H1 (cell line): ENCODE measurements around the gene ATXN3. TPM values are rescaled to one million over a fixed set of nuclear protein-coding genes. Genes with fewer than 3 reads are reported as not detected.

ENCODE experiments used
- CTCF ChIA-PET: fragments of 300-600 bp; sonication (Branson Sonifier 250); formaldehyde crosslinking; loops from one replicate; lab custom pipeline; 2021; ENCODE audit not compliant: partially characterized antibody; lab: Charles Lee
- POLR2A ChIA-PET: fragments of 300-600 bp; sonication (Branson Sonifier 250); formaldehyde crosslinking; loops from one replicate; lab custom pipeline; 2021; ENCODE audit warnings: inconsistent platforms; ENCODE audit not compliant: partially characterized antibody; lab: Charles Lee
- DNase-seq, 2 experiments: peaks; one replicate each; pipeline versions ENCODE4 v3.0.0 to v3.0.0-alpha.2; 2010 to 2022; ENCODE audit warnings: low spot score in 2 of 2, low read depth in 1 of 2, mixed read lengths in 1 of 2
- FAIRE-seq: peaks from 2 replicates; lab custom pipeline; 2011; peaks lifted over from hg19 to GRCh38; lab: Jason Lieb, UNC
- H2AFZ ChIP-seq: 2 replicates; pipeline ENCODE4 v1.8.1; 2012; ENCODE audit warnings: low read length, inconsistent platforms
- H2AK5ac ChIP-seq: 2 replicates; pipeline ENCODE4 v1.6.1; 2013; ENCODE audit warnings: low read depth, low read length
- H2BK120ac ChIP-seq: replicated peaks from 2 replicates; pipeline ENCODE3; 2013; ENCODE audit warnings: low read depth, low read length, inconsistent platforms
- H2BK12ac ChIP-seq: 2 replicates; pipeline ENCODE4 v1.6.1; 2013; ENCODE audit warnings: low read depth, low read length
- H2BK15ac ChIP-seq: 2 replicates; pipeline ENCODE4 v1.6.1; 2013; ENCODE audit warnings: low read length
- H2BK20ac ChIP-seq: 2 replicates; pipeline ENCODE4 v1.6.1; 2013; ENCODE audit warnings: low read length
- H2BK5ac ChIP-seq: 2 replicates; pipeline ENCODE4 v1.6.1; 2013; ENCODE audit warnings: low read depth, low read length
- H3K14ac ChIP-seq: 2 replicates; pipeline ENCODE4 v1.6.1; 2013; ENCODE audit warnings: inconsistent platforms; ENCODE audit not compliant: insufficient read length
- H3K18ac ChIP-seq: 2 replicates; pipeline ENCODE4 v1.6.1; 2013; ENCODE audit warnings: low read length; ENCODE audit errors: extremely low read depth
- H3K23ac ChIP-seq: 2 replicates; pipeline ENCODE4 v1.6.1; 2013; ENCODE audit warnings: inconsistent platforms; ENCODE audit not compliant: insufficient read length
- H3K23me2 ChIP-seq: 2 replicates; pipeline ENCODE4 v1.6.1; 2013; ENCODE audit warnings: low read depth, low read length
- H3K27ac ChIP-seq: 2 replicates; pipeline ENCODE4 v1.6.1; 2011; ENCODE audit warnings: low read depth, low read length, inconsistent platforms
- H3K27me3 ChIP-seq, 4 experiments: replicated peaks in 1 of 4; 1 replicate in 1 of 4; 2 replicates in 3 of 4; pipeline versions ENCODE4 v1.6.1 to v1.8.1; 2011 to 2013; ENCODE audit warnings: low read length in 3 of 4, mild to moderate bottlenecking in 3 of 4, inconsistent platforms in 2 of 4, mixed read lengths in 2 of 4, moderate library complexity in 1 of 4; ENCODE audit not compliant: control insufficient read depth in 3 of 4, insufficient read depth in 3 of 4; ENCODE audit errors: extremely low read depth in 1 of 4
- H3K36me3 ChIP-seq, 4 experiments: 2 replicates each; pipeline versions ENCODE4 v1.6.1 to v1.8.1; 2011 to 2013; ENCODE audit warnings: mild to moderate bottlenecking in 4 of 4, low read length in 3 of 4, moderate library complexity in 2 of 4, control low read depth in 1 of 4, inconsistent platforms in 1 of 4; ENCODE audit not compliant: insufficient read depth in 4 of 4, control insufficient read depth in 2 of 4
- H3K4ac ChIP-seq: replicated peaks from 2 replicates; pipeline ENCODE3; 2013; ENCODE audit warnings: low read length, low read depth, mixed read lengths, inconsistent platforms; ENCODE audit not compliant: insufficient read length
- H3K4me1 ChIP-seq, 4 experiments: replicated peaks in 1 of 4; 1 replicate in 1 of 4; 2 replicates in 3 of 4; pipeline versions ENCODE4 v1.6.1 to v1.8.1; 2011 to 2013; ENCODE audit warnings: low read length in 3 of 4, inconsistent platforms in 2 of 4, mixed read lengths in 1 of 4; ENCODE audit not compliant: insufficient read depth in 4 of 4, control insufficient read depth in 3 of 4
- H3K4me2 ChIP-seq, 2 experiments: 2 replicates each; pipeline versions ENCODE4 v1.6.1 to v1.8.1; 2011 to 2013; ENCODE audit warnings: low read depth in 2 of 2, low read length in 2 of 2, control low read depth in 1 of 2, inconsistent platforms in 1 of 2, mild to moderate bottlenecking in 1 of 2; ENCODE audit not compliant: insufficient read depth in 1 of 2
- H3K4me3 ChIP-seq, 4 experiments: fragments of 200-600, 300-600 bp in 1 of 4; sonication (generic), shearing (Covaris generic), sonication (Bioruptor Twin) in 1 of 4; 2 replicates each; pipeline versions ENCODE4 v1.5.1 to v1.8.1; 2011 to 2016; ENCODE audit warnings: low read length in 4 of 4, low read depth in 3 of 4, control low read depth in 2 of 4, inconsistent platforms in 2 of 4, mild to moderate bottlenecking in 2 of 4, mixed read lengths in 1 of 4, moderate library complexity in 1 of 4; ENCODE audit not compliant: insufficient read depth in 2 of 4; ENCODE audit errors: extremely low read depth in 1 of 4
- H3K56ac ChIP-seq: replicated peaks from 2 replicates; pipeline ENCODE3; 2013; ENCODE audit warnings: low read depth, mild to moderate bottlenecking, mixed read lengths, low read length, inconsistent platforms; ENCODE audit not compliant: insufficient read length
- H3K79me1 ChIP-seq: 2 replicates; pipeline ENCODE4 v1.6.1; 2013; ENCODE audit warnings: low read depth, low read length, control low read depth
- H3K79me2 ChIP-seq, 2 experiments: 2 replicates each; pipeline versions ENCODE4 v1.6.1 to v1.8.1; 2012 to 2013; ENCODE audit warnings: low read length in 2 of 2, mild to moderate bottlenecking in 2 of 2, inconsistent platforms in 1 of 2; ENCODE audit not compliant: insufficient read depth in 2 of 2, control insufficient read depth in 1 of 2
- H3K9ac ChIP-seq, 4 experiments: replicated peaks in 1 of 4; 1 replicate in 1 of 4; 2 replicates in 3 of 4; pipeline versions ENCODE4 v1.6.1 to v1.8.1; 2011 to 2013; ENCODE audit warnings: low read depth in 3 of 4, low read length in 3 of 4, control low read depth in 2 of 4, mild to moderate bottlenecking in 2 of 4, moderate library complexity in 2 of 4, inconsistent platforms in 1 of 4; ENCODE audit errors: extremely low read depth in 1 of 4
- H3K9me3 ChIP-seq, 2 experiments: 2 replicates each; pipeline versions ENCODE4 v1.6.1 to v1.8.1; 2012 to 2013; ENCODE audit warnings: mild to moderate bottlenecking in 2 of 2, moderate library complexity in 2 of 2, control low read depth in 1 of 2, inconsistent platforms in 1 of 2, low read depth in 1 of 2, low read length in 1 of 2, mixed read lengths in 1 of 2; ENCODE audit not compliant: insufficient read depth in 2 of 2
- H4K20me1 ChIP-seq, 2 experiments: replicated peaks in 1 of 2; 2 replicates each; pipeline versions ENCODE3 to v1.8.1; 2011 to 2013; ENCODE audit warnings: inconsistent platforms in 2 of 2, low read length in 2 of 2, mild to moderate bottlenecking in 1 of 2; ENCODE audit not compliant: insufficient read depth in 2 of 2, control insufficient read depth in 1 of 2
- H4K5ac ChIP-seq: 2 replicates; pipeline ENCODE4 v1.6.1; 2013; ENCODE audit warnings: low read length, low read depth, mixed read lengths, inconsistent platforms; ENCODE audit not compliant: insufficient read length
- H4K8ac ChIP-seq: 2 replicates; pipeline ENCODE4 v1.8.0; 2013; ENCODE audit warnings: mild to moderate bottlenecking, moderate library complexity, low read length, inconsistent platforms; ENCODE audit not compliant: insufficient read depth; ENCODE audit errors: extremely low read depth
- H4K91ac ChIP-seq: replicated peaks from 2 replicates; pipeline ENCODE3; 2013; ENCODE audit warnings: low read length, mixed read lengths, inconsistent platforms; ENCODE audit not compliant: insufficient read length
- ASH2L ChIP-seq: fragments of 200-600, 300-600 bp; sonication (generic); IDR thresholded peaks from one replicate; pipeline ENCODE4 v1.7.1; 2017; ENCODE audit warnings: low read length
- CBX8 ChIP-seq: fragments of 300-800, 300-1000 bp; sonication (generic); IDR thresholded peaks from 2 replicates; pipeline ENCODE4 v1.7.1; 2016; ENCODE audit warnings: low read depth, low read length, borderline replicate concordance
- JUND ChIP-seq: IDR thresholded peaks from 2 replicates; pipeline ENCODE4 v1.6.1; 2011; ENCODE audit warnings: mild to moderate bottlenecking, improper control_type of control experiment, low read length
- KDM4A ChIP-seq: IDR thresholded peaks from one replicate; pipeline ENCODE4 v1.7.1; 2012; ENCODE audit warnings: low read depth, mild to moderate bottlenecking, moderate library complexity, low read length, inconsistent platforms; ENCODE audit not compliant: severe bottlenecking
- NANOG ChIP-seq: IDR thresholded peaks from 2 replicates; pipeline ENCODE4 v1.6.1; 2011; ENCODE audit warnings: low read length, low read depth, mild to moderate bottlenecking, inconsistent platforms; ENCODE audit not compliant: insufficient read depth, poor library complexity, severe bottlenecking
- POLR2A ChIP-seq, 2 experiments: IDR thresholded peaks; 1 replicate in 1 of 2; 2 replicates in 1 of 2; pipeline ENCODE4 v1.6.1; 2011; ENCODE audit warnings: low read depth in 2 of 2, low read length in 2 of 2, mild to moderate bottlenecking in 2 of 2; ENCODE audit errors: control extremely low read depth in 1 of 2
- RAD21 ChIP-seq, 2 experiments: IDR thresholded peaks in 1 of 2; conservative IDR thresholded peaks in 1 of 2; 2 replicates each; pipeline ENCODE4 v1.6.1; 2011; ENCODE audit warnings: low read depth in 2 of 2, low read length in 2 of 2, improper control_type of control experiment in 1 of 2, inconsistent platforms in 1 of 2, mild to moderate bottlenecking in 1 of 2, moderate library complexity in 1 of 2
- RXRA ChIP-seq: IDR thresholded peaks from 2 replicates; pipeline ENCODE4 v1.6.1; 2011; ENCODE audit warnings: low read depth, mild to moderate bottlenecking, low read length, moderate library complexity; ENCODE audit not compliant: insufficient read depth
- SIN3A ChIP-seq, 2 experiments: IDR thresholded peaks in 1 of 2; conservative IDR thresholded peaks in 1 of 2; 2 replicates each; pipeline ENCODE4 v1.6.1; 2011 to 2012; ENCODE audit warnings: low read length in 2 of 2, improper control_type of control experiment in 1 of 2, low read depth in 1 of 2, mild to moderate bottlenecking in 1 of 2
- SP4 ChIP-seq: IDR thresholded peaks from 2 replicates; pipeline ENCODE4 v1.6.1; 2012; ENCODE audit warnings: low read length, inconsistent platforms
- WGBS, 2 experiments: shearing (Covaris generic) in 1 of 2; methylation state at CpG; one replicate each; pipeline versions ENCODE4 v1.1.6 to v1.1.7; 2013 to 2015; ENCODE audit warnings: low lambda C conversion rate in 2 of 2, mixed read lengths in 2 of 2, inconsistent platforms in 1 of 2, low coverage in 1 of 2, missing lambda C conversion rate in 1 of 2; ENCODE audit not compliant: insufficient replicate concordance in 2 of 2, insufficient coverage in 1 of 2, insufficient read length in 1 of 2; ENCODE audit errors: extremely low coverage in 1 of 2, missing lambda C conversion rate in 1 of 2; 5-methylcytosine and 5-hydroxymethylcytosine counted together
- polyA plus RNA-seq, 7 experiments: library from polyadenylated mRNA; depleted of rRNA in 3 of 7; stranded (reverse) in 5 of 7; unstranded in 2 of 7; fragments of >200 nt in 5 of 7; fragments of 200-250 nt in 2 of 7; gene quantifications; 1 replicate in 5 of 7; 2 replicates in 1 of 7; 4 replicates in 1 of 7; pipeline versions ENCODE4 v1.2.1 to v1.2.3, GENCODE V29; 2011 to 2013; ENCODE audit warnings: missing spikeins in 2 of 7, mixed read lengths in 2 of 7
- total RNA-seq: library from RNA; stranded (reverse); fragmentation: NEBNext Ultra II Directional; extraction: Animal tissue kit (Norgen Biotek cat#: 25700); gene quantifications from 2 replicates; pipeline ENCODE4 v1.2.1, GENCODE V29; 2021

The ATXN3 gene
- total and polyA plus RNA-seq, 2 of the 8 experiments (the other 6 are each of a cell fraction or from before 2014, with no cell fraction given), result 8.8 to 37.2 TPM

GRCh38 chr14:92022036-92022435, 84.3 kb downstream of the ATXN3 start:
- H3K9me3 ChIP-seq, result no peaks in the 10 kb centered on the region
- H2BK5ac ChIP-seq, result no peak overlapping the region
- H4K91ac ChIP-seq, result no peak overlapping the region
- no peak overlapping the region for H3K18ac ChIP-seq
- ChIA-PET POLR2A (no interaction called here), CTCF (no interaction called here)
- H2BK12ac ChIP-seq, result no peak overlapping the region
- H3K4me1 ChIP-seq, result no peaks in the 10 kb centered on the region
- TF ChIP-seq NANOG (no peak), RXRA (no peak), SIN3A (conservative IDR thresholded peaks at IDR 0.05 in 1 of 2, IDR thresholded peaks at IDR 0.05 in 1 of 2; ENCODE audit: low read depth in 1 of 2, low read length in 2 of 2) (no peak), RAD21 (IDR thresholded peaks at IDR 0.05 in 1 of 2, conservative IDR thresholded peaks at IDR 0.05 in 1 of 2; ENCODE audit: low read depth in 2 of 2, low read length in 2 of 2) (no peak), JUND (no peak), KDM4A (no peak), POLR2A (IDR thresholded peaks at IDR 0.05; ENCODE audit: control extremely low read depth in 1 of 2, low read depth in 2 of 2, low read length in 2 of 2) (no peak), SP4 (no peak), CBX8 (no peak), ASH2L (no peak)
- H3K14ac ChIP-seq, result no peak overlapping the region
- no peak overlapping the region for H2BK120ac ChIP-seq
- no peak overlapping the region for H3K4ac ChIP-seq
- H3K23ac ChIP-seq, result no peak overlapping the region
- no peak overlapping the region for H3K56ac ChIP-seq
- no peak overlapping the region for H4K5ac ChIP-seq
- peaks cover 0 to 14% (median 0%) of the 10 kb centered on the region in 4 experiments; a peak in 2 of 8 replicates for H3K36me3 ChIP-seq
- 77% methylated on average over 1 of the region's 1 CpG; no CpG with 5 or more reads in 1 of the 2 experiments for WGBS, 2 experiments
- no peak overlapping the region for H2AFZ ChIP-seq
- no peaks in the 10 kb centered on the region for H3K79me2 ChIP-seq
- no peak overlapping the region for H2AK5ac ChIP-seq
- H2BK15ac ChIP-seq, result no peak overlapping the region
- no peak overlapping the region for H4K8ac ChIP-seq
- FAIRE-seq (no peak), DNase-seq (no peak)
- no peaks in the 10 kb centered on the region for H4K20me1 ChIP-seq
- H3K23me2 ChIP-seq, result no peaks in the 10 kb centered on the region
- H3K4me2 ChIP-seq, result no peak overlapping the region
- H2BK20ac ChIP-seq, result no peak overlapping the region
- H3K9ac ChIP-seq, result no peak overlapping the region
- H3K27ac ChIP-seq, result no peak overlapping the region
- no peak overlapping the region for H3K4me3 ChIP-seq
- H3K79me1 ChIP-seq, result no peaks in the 10 kb centered on the region
- no peaks in the 10 kb centered on the region for H3K27me3 ChIP-seq
